Neuronal stem cell (in vitro differentiated cells): ENCODE results near the gene GPR135.

Source experiments
- DNase-seq: peaks from one replicate; pipeline ENCODE4 v3.0.0-alpha.2; 2013; ENCODE audit warnings: low spot score
- H2AFZ ChIP-seq: one replicate; pipeline ENCODE4 v1.6.1; 2013; ENCODE audit warnings: mild to moderate bottlenecking, low read length, inconsistent platforms
- H2AK5ac ChIP-seq: 2 replicates; pipeline ENCODE4 v1.6.1; 2013; ENCODE audit warnings: low read depth, mild to moderate bottlenecking, inconsistent platforms, low read length, moderate library complexity, mixed read lengths
- H2BK120ac ChIP-seq: 2 replicates; pipeline ENCODE4 v1.6.1; 2013; ENCODE audit warnings: low read depth, mild to moderate bottlenecking, inconsistent platforms, low read length, moderate library complexity, mixed read lengths
- H2BK12ac ChIP-seq: one replicate; pipeline ENCODE4 v1.6.1; 2013; ENCODE audit warnings: low read length, inconsistent platforms
- H2BK15ac ChIP-seq: 2 replicates; pipeline ENCODE4 v1.6.1; 2013; ENCODE audit warnings: mild to moderate bottlenecking, low read length, inconsistent platforms, mixed read lengths
- H2BK5ac ChIP-seq: one replicate; pipeline ENCODE4 v1.6.1; 2013; ENCODE audit warnings: inconsistent platforms, mild to moderate bottlenecking, low read length, moderate library complexity
- H3K14ac ChIP-seq: one replicate; pipeline ENCODE4 v1.6.1; 2013; ENCODE audit warnings: low read length, inconsistent platforms
- H3K18ac ChIP-seq: 2 replicates; pipeline ENCODE4 v1.6.1; 2013; ENCODE audit warnings: low read length, inconsistent platforms
- H3K23ac ChIP-seq: 2 replicates; pipeline ENCODE4 v1.6.1; 2013; ENCODE audit warnings: low read depth, mild to moderate bottlenecking, mixed read lengths, low read length, inconsistent platforms; ENCODE audit not compliant: poor library complexity
- H3K27ac ChIP-seq: replicated peaks from 3 replicates; pipeline ENCODE4 v1.5.1; 2013; ENCODE audit warnings: low read length, inconsistent platforms
- H3K27me3 ChIP-seq, 3 experiments: 2 replicates each; pipeline ENCODE4 v1.6.1; 2013; ENCODE audit warnings: low read length in 3 of 3, mild to moderate bottlenecking in 2 of 3, inconsistent platforms in 1 of 3, low read depth in 1 of 3, mixed read lengths in 1 of 3, moderate library complexity in 1 of 3; ENCODE audit not compliant: control insufficient read depth in 3 of 3, insufficient read depth in 3 of 3
- H3K36me3 ChIP-seq, 2 donors: replicated peaks in 1 of 2; 2 replicates each; pipeline ENCODE4 v1.6.1; 2013; ENCODE audit warnings: low read length in 2 of 2; ENCODE audit not compliant: control insufficient read depth in 2 of 2, insufficient read depth in 2 of 2
- H3K4ac ChIP-seq: 2 replicates; pipeline ENCODE4 v1.6.1; 2013; ENCODE audit warnings: inconsistent platforms, mild to moderate bottlenecking, low read length, moderate library complexity
- H3K4me1 ChIP-seq, 2 donors: 1 replicate in 1 of 2; 2 replicates in 1 of 2; pipeline ENCODE4 v1.6.1; 2013; ENCODE audit warnings: low read length in 2 of 2, low read depth in 1 of 2; ENCODE audit not compliant: control insufficient read depth in 2 of 2, insufficient read depth in 1 of 2
- H3K4me2 ChIP-seq: one replicate; pipeline ENCODE4 v1.6.1; 2013; ENCODE audit warnings: mild to moderate bottlenecking, low read length, inconsistent platforms; ENCODE audit not compliant: insufficient read depth, poor library complexity, severe bottlenecking
- H3K4me3 ChIP-seq, 2 donors: 2 replicates each; pipeline ENCODE4 v1.5.1; 2013; ENCODE audit warnings: low read length in 2 of 2, mild to moderate bottlenecking in 2 of 2, inconsistent platforms in 1 of 2, moderate library complexity in 1 of 2
- H3K79me1 ChIP-seq: one replicate; pipeline ENCODE4 v1.6.1; 2013; ENCODE audit warnings: low read depth, mild to moderate bottlenecking, inconsistent platforms, low read length, moderate library complexity
- H3K9ac ChIP-seq: one replicate; pipeline ENCODE4 v1.6.1; 2013; ENCODE audit warnings: mild to moderate bottlenecking, low read depth, low read length, inconsistent platforms; ENCODE audit not compliant: poor library complexity
- H3K9me3 ChIP-seq, 2 donors: replicated peaks in 1 of 2; 2 replicates each; pipeline versions ENCODE3 to v1.6.1; 2013; ENCODE audit warnings: low read length in 2 of 2, mild to moderate bottlenecking in 2 of 2, inconsistent platforms in 1 of 2, low read depth in 1 of 2, mixed read lengths in 1 of 2, moderate library complexity in 1 of 2; ENCODE audit not compliant: control insufficient read depth in 2 of 2, insufficient read depth in 1 of 2
- H4K8ac ChIP-seq: one replicate; pipeline ENCODE4 v1.6.1; 2013; ENCODE audit warnings: low read depth, mild to moderate bottlenecking, inconsistent platforms, low read length, moderate library complexity
- H4K91ac ChIP-seq: one replicate; pipeline ENCODE4 v1.6.1; 2013; ENCODE audit warnings: low read length, low read depth, mild to moderate bottlenecking, inconsistent platforms; ENCODE audit not compliant: poor library complexity
- WGBS, 2 donors: extraction: QIAGEN DNeasy Blood & Tissue Kit; methylation state at CpG; one replicate each; pipeline ENCODE4 v1.1.7; 2013; ENCODE audit warnings: missing lambda C conversion rate in 2 of 2, mixed read lengths in 1 of 2; ENCODE audit not compliant: insufficient read length in 2 of 2, insufficient replicate concordance in 1 of 2; ENCODE audit errors: extremely low coverage in 2 of 2; 5-methylcytosine and 5-hydroxymethylcytosine counted together

Gene GPR135

GRCh38 chr14:59484639-59485175 is 19.5 kb upstream of the GPR135 start:
- no peak overlapping the region for H4K91ac ChIP-seq
- no peak overlapping the region for H4K8ac ChIP-seq
- peak overlapping the region; percentile 57 for H3K9ac ChIP-seq
- H3K18ac ChIP-seq: peak overlapping the region; percentile 96
- H3K27me3 ChIP-seq: peaks cover 0 to 2% (median 0%) of the 10 kb centered on the region in 3 experiments
- H3K14ac ChIP-seq: peak overlapping the region; percentile 32
- H2BK12ac ChIP-seq: no peak overlapping the region
- peak overlapping the region; percentile 94 for H3K27ac ChIP-seq
- peak overlapping the region; percentile 94 for H2BK5ac ChIP-seq
- peaks cover 0 to 7% of the 10 kb centered on the region in 2 donors for H3K9me3 ChIP-seq
- WGBS, 2 donors: no CpG with 5 or more reads among the region's 32 CpGs
- H3K4me2 ChIP-seq: peak overlapping the region; percentile 48
- H3K79me1 ChIP-seq: peaks cover 9% of the 10 kb centered on the region
- H2BK15ac ChIP-seq: peak overlapping the region; percentile 54
- no peak overlapping the region for H2AK5ac ChIP-seq
- peak overlapping the region; percentile 98 for H2AFZ ChIP-seq
- H3K36me3 ChIP-seq: peaks cover 11 to 43% of the 10 kb centered on the region in 2 donors
- H3K4me3 ChIP-seq: peak overlapping the region; percentile 70 to 99
- peaks cover 4 to 8% of the 10 kb centered on the region in 2 donors for H3K4me1 ChIP-seq
- DNase-seq: no peak
- no peak overlapping the region for H3K4ac ChIP-seq
- H2BK120ac ChIP-seq: no peak overlapping the region
- peak overlapping the region; percentile 99 for H3K23ac ChIP-seq

GRCh38 chr14:59483819-59484638 is 18.8 kb upstream of the GPR135 start, which contains the start of the genes JKAMP and L3HYPDH:
Gene JKAMP, plus strand, starts transcription at chr14:59484517. Its CDS starts 73 bp downstream, at chr14:59484590.
Gene L3HYPDH, minus strand, starts transcription at chr14:59484408. Its CDS starts 92 bp downstream, at chr14:59484316.
- peak within 1 kb of the TSS; percentile 90 for H3K4me2 ChIP-seq
- H4K91ac ChIP-seq: peak within 1 kb of the TSS; percentile 92
- H3K4me3 ChIP-seq: peak within 1 kb of the TSS; percentile 70 to 99
- H3K79me1 ChIP-seq: peaks cover 9% of the 10 kb centered on the region
- peak within 1 kb of the TSS; percentile 98 for H3K9ac ChIP-seq
- H3K27ac ChIP-seq: peak within 1 kb of the TSS; percentile 94
- H3K36me3 ChIP-seq: peaks cover 5 to 38% of the 10 kb centered on the region in 2 donors
- no CpG with 5 or more reads among the region's 92 CpGs for WGBS, 2 donors
- peak within 1 kb of the TSS; percentile 73 for H2BK12ac ChIP-seq
- H3K23ac ChIP-seq: peak within 1 kb of the TSS; percentile 99
- no peak within 1 kb of the TSS for H2AK5ac ChIP-seq
- peak within 1 kb of the TSS; percentile 94 for H2BK5ac ChIP-seq
- peak within 1 kb of the TSS; percentile 100 for H3K14ac ChIP-seq
- no peak within 1 kb of the TSS for H2BK120ac ChIP-seq
- peaks cover 0 to 2% (median 0%) of the 10 kb centered on the region in 3 experiments for H3K27me3 ChIP-seq
- peaks cover 4 to 8% of the 10 kb centered on the region in 2 donors for H3K4me1 ChIP-seq
- H3K4ac ChIP-seq: peak within 1 kb of the TSS; percentile 32
- peak within 1 kb of the TSS; percentile 98 for H2AFZ ChIP-seq
- peak within 1 kb of the TSS; percentile 98 for H2BK15ac ChIP-seq
- peak within 1 kb of the TSS; percentile 72 for H4K8ac ChIP-seq
- peak; percentile 96 for DNase-seq
- peaks cover 0 to 7% of the 10 kb centered on the region in 2 donors for H3K9me3 ChIP-seq
- peak within 1 kb of the TSS; percentile 99 for H3K18ac ChIP-seq

DNA sequence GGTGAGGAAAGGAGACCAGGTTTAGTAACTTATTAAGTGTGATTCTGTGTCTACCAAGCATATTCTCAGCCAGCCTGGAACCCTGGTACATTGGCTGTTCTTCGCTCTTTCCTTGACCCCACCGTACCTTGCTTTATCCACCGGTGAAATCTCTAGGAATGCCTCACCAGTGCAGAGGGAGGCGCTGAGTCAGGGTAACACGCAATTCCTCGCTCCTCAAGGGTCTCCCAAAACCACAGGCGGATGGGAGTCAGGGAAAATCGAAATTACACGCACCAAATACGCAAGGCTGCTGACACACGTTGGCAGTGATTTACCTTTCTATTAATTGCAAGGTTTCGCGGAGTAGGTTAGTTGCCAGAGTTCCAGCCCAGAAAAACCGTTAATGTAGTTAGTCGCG is 18.2 kb upstream of the GPR135 start:
- peaks cover 4 to 8% of the 10 kb centered on the region in 2 donors for H3K4me1 ChIP-seq
- H3K23ac ChIP-seq: peak overlapping the region; percentile 99
- no peak overlapping the region for H2BK120ac ChIP-seq
- peak overlapping the region; percentile 99 for H3K18ac ChIP-seq
- H3K27ac ChIP-seq: no peak overlapping the region
- H2AFZ ChIP-seq: peak overlapping the region; percentile 98
- peak overlapping the region; percentile 70 to 99 for H3K4me3 ChIP-seq
- no peak for DNase-seq
- H3K14ac ChIP-seq: peak overlapping the region; percentile 100
- peak overlapping the region; percentile 98 for H3K9ac ChIP-seq
- peaks cover 0 to 2% (median 0%) of the 10 kb centered on the region in 3 experiments for H3K27me3 ChIP-seq
- H2BK5ac ChIP-seq: no peak overlapping the region
- H3K79me1 ChIP-seq: peaks cover 9% of the 10 kb centered on the region
- WGBS, 2 donors: no CpG with 5 or more reads among the region's 16 CpGs
- H2BK15ac ChIP-seq: no peak overlapping the region
- H3K36me3 ChIP-seq: peaks cover 2 to 38% of the 10 kb centered on the region in 2 donors
- H3K4me2 ChIP-seq: peak overlapping the region; percentile 90
- H3K4ac ChIP-seq: no peak overlapping the region
- peaks cover 0 to 7% of the 10 kb centered on the region in 2 donors for H3K9me3 ChIP-seq
- H4K8ac ChIP-seq: no peak overlapping the region
- peak overlapping the region; percentile 73 for H2BK12ac ChIP-seq
- peak overlapping the region; percentile 92 for H4K91ac ChIP-seq
- H2AK5ac ChIP-seq: no peak overlapping the region
